PC-9 (cell line): ENCODE results near the gene MBNL1.

ENCODE experiments used
- CTCF ChIP-seq: fragments of 200-600 bp; sonication (generic); conservative IDR thresholded peaks from 2 replicates; pipeline ENCODE4 v1.6.1; 2017; ENCODE audit warnings: mixed run types, antibody characterized with exemption, mild to moderate bottlenecking, moderate library complexity
- EZH2 ChIP-seq: fragments of 200-600 bp; sonication (generic); IDR thresholded peaks from 2 replicates; pipeline ENCODE4 v1.8.0; 2017; ENCODE audit warnings: antibody characterized with exemption, low read depth

- TF ChIP-seq CTCF, result no peak
- TF ChIP-seq EZH2, result no peak
Observed at GRCh38 chr3:152356870-152357276, 88.1 kb downstream of the MBNL1 start.
